Left ventricle myocardium inferior (tissue), 1 donor: ENCODE results near the gene DEPDC5. TPM values are rescaled to one million over a fixed set of nuclear protein-coding genes. Genes with fewer than 3 reads are reported as not detected.
"Not testable (repeated sequence)": the region's sequence is repeated elsewhere in the genome, so short reads cannot be mapped to it uniquely, and the experiment has no call there.

Source experiments
- DNase-seq: peaks from one replicate; pipeline ENCODE4 v3.0.0-alpha.2; 2020
- H3K27ac ChIP-seq: fragments of 200-600 bp; replicated peaks from 2 replicates; pipeline ENCODE4 v1.8.0; 2021
- H3K27me3 ChIP-seq: fragments of 200-600 bp; 2 replicates; pipeline ENCODE4 v1.8.0; 2021; ENCODE audit warnings: low read depth
- H3K36me3 ChIP-seq: fragments of 200-600 bp; 2 replicates; pipeline ENCODE4 v1.8.0; 2021
- H3K4me1 ChIP-seq: fragments of 200-600 bp; 2 replicates; pipeline ENCODE4 v1.8.0; 2021
- H3K4me3 ChIP-seq: fragments of 200-600 bp; 2 replicates; pipeline ENCODE4 v1.8.0; 2021; ENCODE audit warnings: mild to moderate bottlenecking, moderate library complexity
- H3K9me3 ChIP-seq: fragments of 200-600 bp; replicated peaks from 2 replicates; pipeline ENCODE4 v1.8.0; 2021
- CTCF ChIP-seq: fragments of 200-600 bp; IDR thresholded peaks from 2 replicates; pipeline ENCODE4 v1.8.0; 2021; ENCODE audit warnings: antibody characterized with exemption, mild to moderate bottlenecking, borderline replicate concordance
- intact Hi-C: fragments of 100-400 bp; cut with micrococcal nuclease; formaldehyde crosslinking; loops from one replicate; pipeline ENCODE4 v1.11.0; 2022
- total RNA-seq: library from RNA; stranded (reverse); fragmentation: NEBNext Ultra II Directional; extraction: Animal tissue kit (Norgen Biotek cat#: 25700); gene quantifications from one replicate; pipeline ENCODE4 v1.2.1, GENCODE V29; 2021
- donor health status: DM: no; HTN: yes; CAD: no; lungs with severe emphysema.

The DEPDC5 gene
- total RNA-seq, 1 donor from 2014 or later: 11.4 TPM

- Histone ChIP-seq H3K4me3 (no peak overlapping the region), H3K9me3 (no peaks in the 10 kb centered on the region), H3K4me1 (peaks cover 31% of the 10 kb centered on the region), H3K36me3 (peaks cover 20% of the 10 kb centered on the region), H3K27me3 (no peaks in the 10 kb centered on the region), H3K27ac (peak overlapping the region; percentile 44)
- TF ChIP-seq CTCF: no peak
- intact Hi-C loops: no loop called here
- DNase-seq: no peak
These were observed 14.0 kb upstream of the DEPDC5 start for GRCh38 chr22:31739795-31740201.

DNA sequence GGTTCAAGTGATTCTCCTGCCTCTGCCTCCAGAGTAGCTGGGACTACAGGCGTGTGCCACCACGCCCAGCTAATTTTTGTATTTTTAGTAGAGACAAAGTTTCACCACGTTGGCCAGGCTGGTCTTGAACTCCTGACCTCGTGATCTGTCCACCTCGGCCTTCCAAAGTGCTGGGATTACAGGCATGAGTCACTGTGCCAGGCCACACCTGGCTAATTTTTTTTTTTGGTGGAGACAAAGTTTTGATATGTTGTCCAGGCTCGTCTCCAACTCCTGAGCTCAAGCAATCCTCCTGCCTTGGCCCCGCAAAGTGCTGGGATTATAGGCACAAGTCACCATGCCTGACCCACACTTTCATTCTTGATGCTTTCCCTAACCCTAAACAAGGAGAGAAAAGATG is 13.5 kb upstream of the DEPDC5 start:
- peaks cover 31% of the 10 kb centered on the region for H3K4me1 ChIP-seq
- H3K27ac ChIP-seq: peak overlapping the region; percentile 44
- DNase-seq, H3K27me3 ChIP-seq, intact Hi-C loops, H3K9me3 ChIP-seq, H3K4me3 ChIP-seq: not testable (repeated sequence)
- peaks cover 15% of the 10 kb centered on the region for H3K36me3 ChIP-seq

GRCh38 chr22:31742115-31742514 is 11.7 kb upstream of the DEPDC5 start:
- peaks cover 31% of the 10 kb centered on the region for H3K4me1 ChIP-seq
- H3K27ac ChIP-seq: no peak overlapping the region
- no peak for DNase-seq
- H3K36me3 ChIP-seq: peaks cover 13% of the 10 kb centered on the region
- no peak overlapping the region for H3K4me3 ChIP-seq
- TF ChIP-seq CTCF: no peak
- intact Hi-C loops: no loop called here
- H3K27me3 ChIP-seq: no peaks in the 10 kb centered on the region
- no peaks in the 10 kb centered on the region for H3K9me3 ChIP-seq

DNA sequence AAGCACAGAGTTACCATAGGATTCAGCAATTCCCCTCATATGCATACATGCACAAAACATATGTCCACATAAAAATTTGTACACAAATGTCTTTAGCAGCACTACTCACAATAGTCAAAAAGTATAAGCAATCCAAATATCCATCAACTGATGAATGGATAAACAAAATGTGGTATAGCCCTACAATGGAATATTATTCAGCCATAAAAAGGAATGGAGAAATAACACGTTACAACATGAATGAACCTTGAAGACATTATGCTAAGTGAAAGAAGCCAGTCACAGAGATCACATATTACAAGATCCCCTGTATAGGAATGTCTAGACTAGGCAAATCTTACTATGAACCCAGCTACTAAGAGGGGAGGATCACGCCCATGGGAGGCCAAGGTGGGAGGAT is 11.1 kb upstream of the DEPDC5 start:
- Histone ChIP-seq H3K27ac (no peak overlapping the region), H3K9me3 (no peaks in the 10 kb centered on the region), H3K4me3 (no peak overlapping the region), H3K27me3 (no peaks in the 10 kb centered on the region), H3K4me1 (peaks cover 32% of the 10 kb centered on the region), H3K36me3 (peaks cover 17% of the 10 kb centered on the region)
- intact Hi-C loops: no loop called here
- TF ChIP-seq CTCF: no peak
- DNase-seq: no peak

- no peak for TF ChIP-seq CTCF
- Histone ChIP-seq H3K4me1 (peaks cover 37% of the 10 kb centered on the region), H3K27me3 (no peaks in the 10 kb centered on the region), H3K36me3 (peaks cover 13% of the 10 kb centered on the region), H3K4me3 (no peak overlapping the region), H3K9me3 (no peaks in the 10 kb centered on the region), H3K27ac (no peak overlapping the region)
- no peak for DNase-seq
- intact Hi-C loops: no loop called here
These were observed 9.9 kb upstream of the DEPDC5 start for GRCh38 chr22:31743871-31744270.

- Histone ChIP-seq H3K9me3 (no peaks in the 10 kb centered on the region), H3K27me3 (no peaks in the 10 kb centered on the region), H3K4me3 (no peak overlapping the region), H3K27ac (no peak overlapping the region), H3K36me3 (peaks cover 4% of the 10 kb centered on the region), H3K4me1 (peaks cover 41% of the 10 kb centered on the region)
- intact Hi-C loops: no loop called here
- DNase-seq: no peak
- no peak for TF ChIP-seq CTCF
These were observed 6.4 kb upstream of the DEPDC5 start for GRCh38 chr22:31747441-31747840.
